Activated T-cell treated with anti-CD3 and anti-CD28 coated beads for 1 hour (primary cell): ENCODE results near the gene CIP2A.
"Not testable (repeated sequence)": the region's sequence is repeated elsewhere in the genome, so short reads cannot be mapped to it uniquely, and the experiment has no call there.

Experiments used
- DNase-seq: peaks from one replicate; pipeline ENCODE4 v3.0.0-alpha.2; 2020; ENCODE audit warnings: low read depth

CIP2A gene

GRCh38 chr3:108589081-108589997, at the start of gene CIP2A, which contains the start of gene DZIP3:
CIP2A (minus strand) TSS chr3:108589438; CDS start chr3:108589375, 63 bp downstream.
DZIP3 (plus strand) TSS chr3:108589722; CDS start chr3:108605407, 15,685 bp downstream.
- DNase-seq: peak; percentile 68

- DNase-seq: no peak
Observed at GRCh38 chr3:108629974-108630373, 40.7 kb upstream of the CIP2A start.

DNA sequence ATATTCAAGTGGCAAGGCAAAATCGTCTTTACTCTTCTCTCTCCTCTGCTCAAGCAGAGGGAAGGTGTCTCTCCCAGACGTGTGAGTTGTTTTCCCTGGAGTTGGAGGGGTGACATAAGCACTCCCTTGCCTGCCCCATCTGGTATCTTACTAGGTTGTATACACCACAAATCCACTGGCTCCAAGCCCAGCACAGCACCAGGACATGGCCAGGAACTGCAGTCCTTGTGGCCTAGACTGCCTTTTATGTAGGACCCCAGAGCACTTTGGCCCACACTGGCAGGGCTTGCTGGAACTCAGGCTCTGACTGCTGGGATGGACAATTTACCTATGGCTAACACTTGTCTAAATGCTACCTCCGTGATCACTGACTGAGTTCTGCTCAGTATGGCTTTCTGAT, 34.3 kb upstream of the CIP2A start:
- no peak for DNase-seq

DNA sequence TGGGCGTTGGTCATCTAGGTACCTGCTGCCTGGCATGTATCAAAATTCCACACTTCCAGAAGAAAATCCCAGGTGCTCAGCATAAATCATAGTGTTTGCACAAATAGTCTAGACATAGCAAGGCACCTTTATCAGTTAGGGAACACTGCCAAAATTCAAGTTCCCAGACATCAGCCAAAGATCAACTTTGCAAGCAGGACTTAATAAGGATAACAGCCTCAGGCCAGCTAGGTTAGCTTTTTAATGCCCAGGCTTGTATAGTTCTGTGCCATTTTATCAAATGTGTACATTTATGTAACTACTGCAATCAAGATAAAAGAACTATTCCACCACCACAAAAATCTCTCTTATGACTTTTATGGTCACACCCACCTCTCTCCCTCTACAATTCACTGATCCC, 31.0 kb upstream of the CIP2A start:
- no peak for DNase-seq

GRCh38 chr3:108616090-108616489, 26.9 kb upstream of the CIP2A start:
- not testable (repeated sequence) for DNase-seq

DNA sequence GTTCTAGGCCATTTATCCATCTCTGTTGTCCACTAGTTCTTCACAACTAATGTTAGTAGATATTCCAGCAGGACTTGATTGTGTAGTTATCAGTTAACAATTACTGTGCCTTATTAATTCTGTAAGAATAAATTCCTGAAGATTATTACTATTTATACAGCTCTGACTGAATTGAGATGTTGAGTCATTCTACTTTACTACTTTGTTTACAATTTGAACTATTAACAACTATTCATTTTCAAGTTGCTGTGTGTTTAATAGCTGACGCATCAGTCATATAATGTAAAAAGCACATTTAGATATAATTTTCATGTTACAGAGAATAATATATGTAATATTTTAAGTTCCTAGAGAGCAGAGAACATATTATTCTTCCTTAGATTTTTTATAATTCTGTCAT, 21.4 kb upstream of the CIP2A start:
- DNase-seq: no peak

GRCh38 chr3:108608750-108609149, 19.5 kb upstream of the CIP2A start:
- no peak for DNase-seq

GRCh38 chr3:108605491-108605890, 16.3 kb upstream of the CIP2A start:
- no peak for DNase-seq

DNA sequence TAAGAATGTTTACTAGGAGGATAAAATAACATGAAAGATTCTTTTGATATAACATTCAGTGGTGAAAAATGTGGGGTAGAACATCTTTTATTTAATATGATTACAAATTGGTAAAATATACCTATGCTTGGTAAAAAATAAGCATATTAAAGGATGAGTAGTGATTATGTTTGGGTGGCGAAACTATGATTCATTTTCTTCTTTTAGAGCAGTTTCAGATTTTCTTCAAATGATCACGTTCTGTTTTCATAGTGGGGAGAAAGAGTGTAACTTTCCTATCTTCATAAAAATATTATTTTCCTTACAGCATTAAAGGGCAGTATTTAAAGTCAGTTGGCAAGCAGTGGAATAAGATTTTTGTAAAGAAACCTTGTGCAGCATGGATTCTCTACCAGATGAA, 15.8 kb upstream of the CIP2A start:
- no peak for DNase-seq

DNA sequence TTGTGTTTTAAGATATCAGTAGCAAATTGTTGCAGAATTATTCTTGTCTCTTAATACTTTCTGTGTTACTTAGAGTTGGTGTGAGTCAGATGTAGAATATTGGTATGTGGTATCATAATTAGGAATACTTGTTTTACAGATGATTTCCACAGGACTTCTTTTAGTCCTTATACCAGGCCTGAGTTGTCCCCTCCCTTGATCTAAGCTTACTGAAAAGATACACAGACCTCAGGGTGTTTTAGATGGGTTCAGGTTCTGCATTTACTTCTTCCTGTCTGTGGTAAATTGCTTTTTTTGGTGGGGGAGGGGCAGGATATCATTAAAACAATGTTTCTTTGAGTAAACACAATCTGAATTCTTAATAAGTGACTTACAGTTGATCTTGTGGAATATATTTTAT, 14.5 kb upstream of the CIP2A start:
- no peak for DNase-seq

DNA sequence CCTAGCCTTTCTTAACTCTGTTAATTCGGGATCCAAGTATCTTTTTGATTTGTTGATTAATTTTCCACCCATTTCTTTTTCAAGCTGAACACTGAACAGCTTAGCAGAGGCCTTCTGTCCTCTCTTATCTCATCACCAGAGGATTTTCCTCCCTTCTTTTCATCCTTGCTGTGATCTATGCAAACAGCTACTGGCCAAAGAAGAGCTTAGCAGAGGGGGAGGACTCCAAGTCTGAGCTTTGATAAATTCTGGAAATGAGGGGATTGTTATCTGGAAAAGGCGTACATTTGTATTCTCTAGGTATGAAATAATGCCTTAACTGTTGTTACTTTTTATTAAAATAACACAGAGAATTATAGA, 13.7 kb upstream of the CIP2A start:
- DNase-seq: no peak

DNA sequence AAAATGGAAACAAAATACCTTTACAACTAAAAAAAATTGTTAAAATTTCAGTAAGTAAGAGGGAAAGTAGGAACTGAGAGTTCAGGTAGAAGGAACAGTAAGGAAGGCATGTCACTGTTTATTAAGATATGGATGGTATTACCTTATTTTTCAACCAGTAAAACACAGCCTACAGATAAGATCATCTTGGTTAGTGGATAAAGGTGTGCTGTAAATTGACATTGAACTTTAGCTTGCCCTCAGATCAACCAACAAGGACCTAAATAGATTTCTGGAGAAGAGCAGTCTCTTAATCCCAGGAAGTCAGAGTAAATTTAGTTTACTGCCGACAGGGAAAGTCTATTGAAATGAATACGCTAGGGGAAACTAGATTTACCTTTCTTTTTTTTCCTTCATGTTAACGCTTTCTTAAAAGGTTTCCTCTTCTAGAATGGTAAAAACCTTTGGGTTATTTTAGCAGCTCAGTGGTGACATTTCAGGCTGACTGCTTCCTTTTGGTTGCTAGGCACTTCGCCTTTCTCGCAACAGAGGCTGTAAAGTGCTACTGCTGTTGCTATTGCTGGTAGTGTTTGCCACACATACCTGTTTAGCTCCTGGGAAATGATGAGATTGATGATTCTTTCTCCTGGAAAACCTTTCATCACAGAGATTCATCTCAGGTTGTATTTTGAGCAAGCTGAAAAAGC, 13.2 kb upstream of the CIP2A start:
- DNase-seq: no peak

DNA sequence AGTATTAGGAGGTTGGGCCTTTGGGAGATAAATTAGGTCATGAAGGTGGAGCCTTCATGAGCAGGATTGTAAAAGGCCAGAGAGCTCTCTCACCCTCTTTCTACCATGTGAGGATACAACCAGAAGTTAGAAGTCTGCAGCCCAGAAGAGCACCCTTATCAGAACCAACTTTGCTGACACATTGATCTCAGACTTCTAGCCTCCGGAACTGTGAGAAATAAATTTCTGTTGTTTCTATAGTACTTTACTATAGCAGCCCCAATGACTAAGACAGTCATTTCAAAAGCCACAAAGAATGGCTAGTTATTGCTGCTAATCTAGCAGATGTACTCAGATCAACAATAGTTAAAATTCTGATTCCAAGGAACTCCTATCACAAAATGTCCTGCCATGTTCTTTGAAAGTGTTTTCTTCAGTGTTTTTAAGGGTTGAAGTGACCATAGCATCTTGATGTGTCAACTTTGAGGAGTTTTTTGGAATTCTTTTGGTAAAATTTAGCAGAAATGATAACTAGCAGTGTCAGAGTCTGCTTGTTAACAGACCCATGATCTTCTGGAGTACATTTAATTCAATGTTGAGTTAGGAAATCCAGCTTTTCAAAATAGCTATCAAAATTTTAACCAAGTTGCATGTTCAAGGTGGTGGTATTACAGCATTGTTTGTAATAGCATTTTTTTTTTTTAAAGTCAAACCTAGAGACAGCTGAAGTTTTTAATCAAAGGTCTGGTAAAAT, 10.6 kb upstream of the CIP2A start:
- DNase-seq: no peak

GRCh38 chr3:108598375-108598774, 9.1 kb upstream of the CIP2A start:
- DNase-seq: no peak

GRCh38 chr3:108595321-108595720, 6.1 kb upstream of the CIP2A start:
- no peak for DNase-seq

GRCh38 chr3:108590460-108590859, 1.2 kb upstream of the CIP2A start:
- no peak for DNase-seq

DNA sequence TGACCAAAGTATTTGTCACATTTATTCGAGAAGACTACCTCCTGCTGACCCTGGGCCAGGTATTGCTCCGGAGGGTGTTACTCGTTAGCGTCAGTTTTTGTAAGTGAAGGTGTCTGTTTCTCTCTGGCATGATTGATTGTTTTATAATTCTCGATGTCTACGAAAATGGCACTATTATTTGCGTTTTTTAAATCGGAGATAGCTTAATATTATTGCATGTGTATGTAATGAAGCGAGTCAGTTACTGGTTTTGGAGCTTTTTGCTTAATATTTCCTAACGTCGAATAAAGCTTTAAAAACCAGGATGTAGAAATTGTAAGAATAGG, 723 bp upstream of the CIP2A start:
- DNase-seq: no peak

GRCh38 chr3:108588601-108589000, 637 bp downstream of the CIP2A start:
- DNase-seq: no peak

- no peak for DNase-seq
Observed at GRCh38 chr3:108578064-108578463, 11.2 kb downstream of the CIP2A start.

- no peak for DNase-seq
Observed at GRCh38 chr3:108569336-108569735, 19.9 kb downstream of the CIP2A start.

GRCh38 chr3:108566599-108566998, 22.6 kb downstream of the CIP2A start:
- DNase-seq: no peak

GRCh38 chr3:108565506-108565905, 23.7 kb downstream of the CIP2A start:
- no peak for DNase-seq

DNA sequence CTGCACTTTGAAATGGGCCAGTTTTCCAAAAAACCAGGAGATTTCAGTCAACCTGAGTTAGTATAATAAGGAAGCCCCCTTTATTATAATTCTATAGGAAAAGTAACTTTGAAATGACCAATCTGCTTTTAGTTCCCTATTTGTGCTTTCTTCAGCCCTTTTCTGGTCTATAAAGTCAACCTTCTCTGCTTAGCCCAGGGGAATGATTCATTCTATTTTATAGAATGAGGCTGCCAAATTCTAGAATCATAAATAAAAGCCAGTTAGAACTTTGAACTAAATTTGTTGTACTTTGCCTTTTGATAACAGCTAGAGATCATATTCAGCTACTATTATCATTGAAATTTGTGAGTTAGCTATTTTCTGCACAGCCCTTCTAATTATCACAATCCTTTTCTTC, 24.7 kb downstream of the CIP2A start:
- no peak for DNase-seq
